ENCODE data around the gene ZBTB25. TPM values are rescaled to one million over a fixed set of nuclear protein-coding genes. Genes with fewer than 3 reads are reported as not detected.

The ZBTB25 gene
- total RNA-seq, 1 donor from 2014 or later, result 9.5 TPM

GRCh38 chr14:64474698-64475097 is 28.9 kb downstream of the ZBTB25 start:
- Histone ChIP-seq H3K9me3 (ENCODE audit: insufficient read depth, low read depth, low read length) (no peaks in the 10 kb centered on the region), H3K4me2 (ENCODE audit: low read length) (no peak overlapping the region), H3K4me1 (ENCODE audit: insufficient read depth, low read length) (no peaks in the 10 kb centered on the region), H3K9ac (ENCODE audit: low read length) (no peak overlapping the region), H3K36me3 (ENCODE audit: insufficient read depth, low read length) (no peaks in the 10 kb centered on the region), H3K27me3 (ENCODE audit: insufficient read depth, low read length) (no peaks in the 10 kb centered on the region), H3K79me2 (ENCODE audit: insufficient read depth, low read length) (no peaks in the 10 kb centered on the region), H4K20me1 (ENCODE audit: insufficient read depth, low read length) (no peaks in the 10 kb centered on the region), H2AFZ (ENCODE audit: low read depth, low read length) (no peak overlapping the region), H3K27ac (ENCODE audit: low read depth, low read length) (no peak overlapping the region), H3K4me3 (ENCODE audit: insufficient read depth, low read depth, low read length) (no peak overlapping the region)
- Mint-ChIP-seq H3K4me3 (ENCODE audit: unreplicated experiment) (no peak overlapping the region), H3K4me1 (ENCODE audit: low read depth, unreplicated experiment) (no peaks in the 10 kb centered on the region), H3K27me3 (ENCODE audit: low read depth, unreplicated experiment) (no peaks in the 10 kb centered on the region), H3K9me3 (ENCODE audit: unreplicated experiment) (no peaks in the 10 kb centered on the region), H3K36me3 (ENCODE audit: low read depth, unreplicated experiment) (peaks cover 1% of the 10 kb centered on the region), H3K27ac (ENCODE audit: unreplicated experiment) (no peak overlapping the region)
- FAIRE-seq (no peak), DNase-seq (ENCODE audit: low read depth) (no peak)
- no peak for TF ChIP-seq EZH2 (IDR thresholded peaks at IDR 0.05; ENCODE audit: insufficient read depth, low read length)
- TF ChIP-seq, protein P1, sequence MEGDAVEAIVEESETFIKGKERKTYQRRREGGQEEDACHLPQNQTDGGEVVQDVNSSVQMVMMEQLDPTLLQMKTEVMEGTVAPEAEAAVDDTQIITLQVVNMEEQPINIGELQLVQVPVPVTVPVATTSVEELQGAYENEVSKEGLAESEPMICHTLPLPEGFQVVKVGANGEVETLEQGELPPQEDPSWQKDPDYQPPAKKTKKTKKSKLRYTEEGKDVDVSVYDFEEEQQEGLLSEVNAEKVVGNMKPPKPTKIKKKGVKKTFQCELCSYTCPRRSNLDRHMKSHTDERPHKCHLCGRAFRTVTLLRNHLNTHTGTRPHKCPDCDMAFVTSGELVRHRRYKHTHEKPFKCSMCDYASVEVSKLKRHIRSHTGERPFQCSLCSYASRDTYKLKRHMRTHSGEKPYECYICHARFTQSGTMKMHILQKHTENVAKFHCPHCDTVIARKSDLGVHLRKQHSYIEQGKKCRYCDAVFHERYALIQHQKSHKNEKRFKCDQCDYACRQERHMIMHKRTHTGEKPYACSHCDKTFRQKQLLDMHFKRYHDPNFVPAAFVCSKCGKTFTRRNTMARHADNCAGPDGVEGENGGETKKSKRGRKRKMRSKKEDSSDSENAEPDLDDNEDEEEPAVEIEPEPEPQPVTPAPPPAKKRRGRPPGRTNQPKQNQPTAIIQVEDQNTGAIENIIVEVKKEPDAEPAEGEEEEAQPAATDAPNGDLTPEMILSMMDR (IDR thresholded peaks at IDR 0.05; ENCODE audit: insufficient read depth, low read depth, low read length), result no peak

DNA sequence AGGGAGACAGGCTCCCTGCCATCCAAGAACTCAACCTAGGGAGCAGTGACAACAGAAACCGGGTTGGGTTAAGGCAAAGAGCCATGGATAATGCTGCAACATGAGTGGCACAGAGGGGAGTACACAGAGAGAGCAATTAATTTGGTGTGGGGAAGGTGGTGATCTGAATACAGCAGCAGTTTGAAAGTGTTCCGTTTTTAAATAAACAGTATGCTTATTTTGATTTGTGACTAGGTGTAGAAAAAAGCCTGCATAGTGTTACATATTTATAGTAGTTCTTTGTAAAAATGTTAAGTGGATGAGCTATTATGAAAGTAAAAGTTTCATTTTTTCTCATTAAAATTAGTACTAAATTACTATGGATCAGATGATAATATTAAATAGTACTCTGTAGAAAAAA is 29.6 kb downstream of the ZBTB25 start:
- Histone ChIP-seq H4K20me1 (ENCODE audit: insufficient read depth, low read length) (no peaks in the 10 kb centered on the region), H3K9ac (ENCODE audit: low read length) (no peak overlapping the region), H3K27me3 (ENCODE audit: insufficient read depth, low read length) (no peaks in the 10 kb centered on the region), H3K27ac (ENCODE audit: low read depth, low read length) (no peak overlapping the region), H3K4me2 (ENCODE audit: low read length) (no peak overlapping the region), H3K4me3 (ENCODE audit: insufficient read depth, low read depth, low read length) (no peak overlapping the region), H3K79me2 (ENCODE audit: insufficient read depth, low read length) (no peaks in the 10 kb centered on the region), H3K9me3 (ENCODE audit: insufficient read depth, low read depth, low read length) (no peaks in the 10 kb centered on the region), H3K36me3 (ENCODE audit: insufficient read depth, low read length) (no peaks in the 10 kb centered on the region), H3K4me1 (ENCODE audit: insufficient read depth, low read length) (no peaks in the 10 kb centered on the region), H2AFZ (ENCODE audit: low read depth, low read length) (no peak overlapping the region)
- H3K27me3 Mint-ChIP-seq (ENCODE audit: low read depth, unreplicated experiment), result no peaks in the 10 kb centered on the region
- H3K9me3 Mint-ChIP-seq (ENCODE audit: unreplicated experiment), result no peaks in the 10 kb centered on the region
- no peak overlapping the region for H3K4me3 Mint-ChIP-seq (ENCODE audit: unreplicated experiment)
- H3K4me1 Mint-ChIP-seq (ENCODE audit: low read depth, unreplicated experiment), result no peaks in the 10 kb centered on the region
- no peak overlapping the region for H3K27ac Mint-ChIP-seq (ENCODE audit: unreplicated experiment)
- no peaks in the 10 kb centered on the region for H3K36me3 Mint-ChIP-seq (ENCODE audit: low read depth, unreplicated experiment)
- FAIRE-seq, result no peak
- no peak for DNase-seq (ENCODE audit: low read depth)
- TF ChIP-seq, protein P1 (IDR thresholded peaks at IDR 0.05; ENCODE audit: insufficient read depth, low read depth, low read length), result no peak
- TF ChIP-seq EZH2 (IDR thresholded peaks at IDR 0.05; ENCODE audit: insufficient read depth, low read length), result no peak

- H3K27ac ChIP-seq (ENCODE audit: low read depth, low read length), result no peak overlapping the region
- no peaks in the 10 kb centered on the region for H4K20me1 ChIP-seq (ENCODE audit: insufficient read depth, low read length)
- no peak overlapping the region for H2AFZ ChIP-seq (ENCODE audit: low read depth, low read length)
- H3K9me3 ChIP-seq (ENCODE audit: insufficient read depth, low read depth, low read length), result no peaks in the 10 kb centered on the region
- H3K4me3 Mint-ChIP-seq (ENCODE audit: unreplicated experiment), result no peak overlapping the region
- no peak overlapping the region for H3K27ac Mint-ChIP-seq (ENCODE audit: unreplicated experiment)
- H3K27me3 Mint-ChIP-seq (ENCODE audit: low read depth, unreplicated experiment), result no peaks in the 10 kb centered on the region
- H3K9ac ChIP-seq (ENCODE audit: low read length), result no peak overlapping the region
- DNase-seq (ENCODE audit: low read depth) (no peak), FAIRE-seq (no peak)
- no peaks in the 10 kb centered on the region for H3K27me3 ChIP-seq (ENCODE audit: insufficient read depth, low read length)
- H3K36me3 Mint-ChIP-seq (ENCODE audit: low read depth, unreplicated experiment), result no peaks in the 10 kb centered on the region
- H3K4me1 ChIP-seq (ENCODE audit: insufficient read depth, low read length), result no peaks in the 10 kb centered on the region
- no peaks in the 10 kb centered on the region for H3K36me3 ChIP-seq (ENCODE audit: insufficient read depth, low read length)
- H3K4me2 ChIP-seq (ENCODE audit: low read length), result no peak overlapping the region
- H3K9me3 Mint-ChIP-seq (ENCODE audit: unreplicated experiment), result no peaks in the 10 kb centered on the region
- TF ChIP-seq, protein P1 (IDR thresholded peaks at IDR 0.05; ENCODE audit: insufficient read depth, low read depth, low read length), result no peak
- no peak for TF ChIP-seq EZH2 (IDR thresholded peaks at IDR 0.05; ENCODE audit: insufficient read depth, low read length)
- H3K79me2 ChIP-seq (ENCODE audit: insufficient read depth, low read length), result no peaks in the 10 kb centered on the region
- peaks cover 9% of the 10 kb centered on the region for H3K4me1 Mint-ChIP-seq (ENCODE audit: low read depth, unreplicated experiment)
- H3K4me3 ChIP-seq (ENCODE audit: insufficient read depth, low read depth, low read length), result no peak overlapping the region
These were observed 35.2 kb downstream of the ZBTB25 start for GRCh38 chr14:64468451-64468850.

All from astrocyte (in vitro differentiated cells and primary cell).